ENCODE data around the gene ESYT2. TPM values are rescaled to one million over a fixed set of nuclear protein-coding genes. Genes with fewer than 3 reads are reported as not detected.

ESYT2 gene
- polyA plus RNA-seq, 3 donors: 14.0 to 24.1 (median 22.0) TPM

- Histone ChIP-seq H3K4me3 (replicated peaks in 1 of 3; ENCODE audit: low read depth in 2 of 3, low read length in 3 of 3) (no peak overlapping the region), H3K27me3 (ENCODE audit: control insufficient read depth in 2 of 2, insufficient read depth in 2 of 2, low read length in 2 of 2) (no peaks in the 10 kb centered on the region), H3K4me1 (ENCODE audit: control insufficient read depth in 1 of 2, insufficient read depth in 2 of 2, low read length in 2 of 2) (peaks cover 21 to 27% of the 10 kb centered on the region in 2 donors), H3K4me2 (replicated peaks; ENCODE audit: extremely low read depth, low read length, poor library complexity, severe bottlenecking) (no peak overlapping the region), H3K36me3 (replicated peaks in 1 of 2; ENCODE audit: control insufficient read depth in 1 of 2, insufficient read depth in 2 of 2, low read length in 2 of 2) (peaks cover 40 to 76% of the 10 kb centered on the region in 2 donors), H2AFZ (ENCODE audit: insufficient read depth, low read depth, low read length, poor library complexity, severe bottlenecking) (no peak overlapping the region), H3K9ac (ENCODE audit: insufficient read depth, low read length, poor library complexity, severe bottlenecking) (no peak overlapping the region), H3K27ac (ENCODE audit: low read depth in 1 of 2, low read length in 2 of 2) (peak overlapping the region in 1 of 2 donors; percentile 4), H4K20me1 (ENCODE audit: insufficient read depth, low read length) (no peaks in the 10 kb centered on the region), H3K79me2 (ENCODE audit: insufficient read depth, low read length) (no peaks in the 10 kb centered on the region), H3K9me3 (replicated peaks in 1 of 2; ENCODE audit: control insufficient read depth in 1 of 2, insufficient read depth in 1 of 2, low read length in 2 of 2) (no peaks in the 10 kb centered on the region)
- H3K36me3 Mint-ChIP-seq: peaks cover 74 to 86% of the 10 kb centered on the region in 2 donors
- WGBS (ENCODE audit: insufficient coverage): 95% methylated on average over 9 of the region's 19 CpGs
- no peak overlapping the region for H3K4me3 Mint-ChIP-seq
- H3K27ac Mint-ChIP-seq: peak overlapping the region in 3 of 7 donors; percentile 37 to 81 (median 40)
- no peaks in the 10 kb centered on the region for H3K27me3 Mint-ChIP-seq (ENCODE audit: low read depth in 3 of 3)
- intact Hi-C loops (cut with micrococcal nuclease): no loop called here
- DNase-seq: no peak
- no peak for TF ChIP-seq CTCF (IDR thresholded peaks at IDR 0.05)
- H3K9me3 Mint-ChIP-seq: no peaks in the 10 kb centered on the region
- H3K4me1 Mint-ChIP-seq: peaks cover 24% of the 10 kb centered on the region
These were observed 87.1 kb downstream of the ESYT2 start for GRCh38 chr7:158742065-158742821.

GRCh38 chr7:158741294-158741666, 88.0 kb downstream of the ESYT2 start:
- no peaks in the 10 kb centered on the region for H4K20me1 ChIP-seq (ENCODE audit: insufficient read depth, low read length)
- DNase-seq: no peak
- Mint-ChIP-seq H3K27ac (peak overlapping the region in 2 of 7 donors; percentile 57 to 69), H3K4me3 (no peak overlapping the region), H3K27me3 (ENCODE audit: low read depth in 3 of 3) (no peaks in the 10 kb centered on the region), H3K36me3 (peaks cover 74 to 83% of the 10 kb centered on the region in 2 donors), H3K9me3 (no peaks in the 10 kb centered on the region), H3K4me1 (peaks cover 24% of the 10 kb centered on the region)
- TF ChIP-seq CTCF (IDR thresholded peaks at IDR 0.05): no peak
- H3K9me3 ChIP-seq (replicated peaks in 1 of 2; ENCODE audit: control insufficient read depth in 1 of 2, insufficient read depth in 1 of 2, low read length in 2 of 2): no peaks in the 10 kb centered on the region
- H3K27me3 ChIP-seq (ENCODE audit: control insufficient read depth in 2 of 2, insufficient read depth in 2 of 2, low read length in 2 of 2): no peaks in the 10 kb centered on the region
- peaks cover 39 to 76% of the 10 kb centered on the region in 2 donors for H3K36me3 ChIP-seq (replicated peaks in 1 of 2; ENCODE audit: control insufficient read depth in 1 of 2, insufficient read depth in 2 of 2, low read length in 2 of 2)
- H3K4me2 ChIP-seq (replicated peaks; ENCODE audit: extremely low read depth, low read length, poor library complexity, severe bottlenecking): no peak overlapping the region
- no peak overlapping the region for H3K9ac ChIP-seq (ENCODE audit: insufficient read depth, low read length, poor library complexity, severe bottlenecking)
- H3K27ac ChIP-seq (ENCODE audit: low read depth in 1 of 2, low read length in 2 of 2): peak overlapping the region in 1 of 2 donors; percentile 6
- intact Hi-C loops (cut with micrococcal nuclease): no loop called here
- H3K79me2 ChIP-seq (ENCODE audit: insufficient read depth, low read length): no peaks in the 10 kb centered on the region
- H3K4me1 ChIP-seq (ENCODE audit: control insufficient read depth in 1 of 2, insufficient read depth in 2 of 2, low read length in 2 of 2): peaks cover 21 to 27% of the 10 kb centered on the region in 2 donors
- H2AFZ ChIP-seq (ENCODE audit: insufficient read depth, low read depth, low read length, poor library complexity, severe bottlenecking): no peak overlapping the region
- 98% methylated on average over 14 of the region's 14 CpGs for WGBS (ENCODE audit: insufficient coverage)
- no peak overlapping the region for H3K4me3 ChIP-seq (replicated peaks in 1 of 3; ENCODE audit: low read depth in 2 of 3, low read length in 3 of 3)

Data from CD14-positive monocyte (primary cell).